Activated T-cell treated with anti-CD3 and anti-CD28 coated beads for 1 hour (primary cell): ENCODE measurements around the gene SEPHS2.
A peak's percentile ranks its signal among the peaks of the same experiment; 100 is the strongest.
"Not testable (repeated sequence)": the region's sequence is repeated elsewhere in the genome, so short reads cannot be mapped to it uniquely, and the experiment has no call there.

ENCODE experiments used
- DNase-seq: peaks from one replicate; pipeline ENCODE4 v3.0.0-alpha.2; 2020; ENCODE audit warnings: low read depth

The SEPHS2 gene

DNA sequence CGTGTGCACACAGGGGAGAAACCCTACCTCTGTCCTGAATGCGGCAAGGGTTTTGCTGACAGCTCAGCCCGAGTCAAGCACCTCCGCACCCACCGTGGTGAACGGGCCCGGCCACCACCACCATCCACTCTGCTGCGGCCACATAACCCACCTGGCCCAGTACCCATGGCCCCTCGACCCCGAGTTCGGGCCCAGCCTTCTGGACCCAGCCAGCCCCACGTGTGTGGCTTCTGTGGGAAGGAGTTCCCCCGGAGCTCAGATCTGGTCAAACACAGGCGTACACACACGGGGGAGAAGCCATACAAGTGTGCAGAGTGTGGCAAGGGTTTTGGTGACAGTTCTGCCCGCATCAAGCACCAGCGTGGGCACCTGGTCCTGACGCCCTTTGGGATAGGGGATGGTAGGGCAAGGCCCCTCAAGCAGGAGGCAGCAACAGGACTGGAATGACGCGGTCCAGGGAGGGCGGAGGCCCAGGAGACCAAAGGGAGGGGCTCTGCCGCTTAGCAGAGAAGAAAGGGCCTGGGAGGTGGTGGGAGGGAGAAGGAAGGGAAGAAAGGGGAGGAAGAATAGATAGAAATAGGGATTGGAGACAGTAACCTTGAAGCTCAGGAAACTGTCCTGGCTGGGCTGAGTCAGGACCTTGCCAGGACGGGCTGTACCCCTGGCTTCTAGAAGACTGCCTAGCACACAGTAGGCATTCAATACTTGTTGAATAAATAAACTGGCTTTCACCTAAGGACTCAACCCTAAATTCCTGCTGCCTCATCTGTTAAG is 46.8 kb downstream of the SEPHS2 start:
- DNase-seq = no peak

DNA sequence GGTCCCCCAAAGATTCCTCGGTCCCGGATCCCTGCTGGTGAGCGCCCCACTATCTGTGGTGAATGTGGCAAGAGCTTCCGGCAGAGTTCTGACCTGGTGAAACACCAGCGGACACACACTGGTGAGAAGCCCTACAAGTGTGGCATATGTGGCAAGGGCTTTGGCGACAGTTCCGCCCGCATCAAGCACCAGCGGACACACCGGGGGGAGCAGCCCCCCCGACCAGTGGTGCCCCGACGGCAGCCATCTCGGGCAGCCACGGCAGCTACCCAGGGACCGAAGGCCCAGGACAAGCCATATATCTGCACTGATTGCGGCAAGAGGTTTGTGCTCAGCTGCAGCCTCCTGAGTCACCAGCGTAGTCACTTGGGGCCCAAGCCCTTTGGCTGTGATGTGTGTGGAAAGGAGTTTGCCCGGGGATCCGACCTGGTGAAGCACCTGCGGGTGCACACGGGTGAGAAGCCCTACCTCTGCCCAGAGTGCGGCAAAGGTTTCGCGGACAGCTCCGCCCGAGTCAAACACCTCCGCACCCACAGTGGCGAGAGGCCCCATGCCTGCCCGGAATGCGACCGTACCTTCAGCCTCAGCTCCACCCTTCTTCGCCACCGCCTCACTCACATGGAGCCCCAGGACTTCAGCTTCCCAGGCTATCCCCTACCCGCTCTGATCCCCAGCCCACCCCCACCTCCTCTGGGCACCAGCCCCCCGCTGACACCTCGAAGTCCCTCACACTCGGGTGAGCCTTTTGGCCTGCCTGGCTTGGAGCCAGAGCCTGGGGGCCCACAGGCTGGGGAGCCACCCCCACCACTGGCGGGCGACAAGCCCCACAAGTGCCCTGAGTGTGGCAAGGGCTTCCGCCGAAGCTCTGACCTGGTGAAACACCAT is 47.7 kb downstream of the SEPHS2 start:
- DNase-seq = no peak

DNA sequence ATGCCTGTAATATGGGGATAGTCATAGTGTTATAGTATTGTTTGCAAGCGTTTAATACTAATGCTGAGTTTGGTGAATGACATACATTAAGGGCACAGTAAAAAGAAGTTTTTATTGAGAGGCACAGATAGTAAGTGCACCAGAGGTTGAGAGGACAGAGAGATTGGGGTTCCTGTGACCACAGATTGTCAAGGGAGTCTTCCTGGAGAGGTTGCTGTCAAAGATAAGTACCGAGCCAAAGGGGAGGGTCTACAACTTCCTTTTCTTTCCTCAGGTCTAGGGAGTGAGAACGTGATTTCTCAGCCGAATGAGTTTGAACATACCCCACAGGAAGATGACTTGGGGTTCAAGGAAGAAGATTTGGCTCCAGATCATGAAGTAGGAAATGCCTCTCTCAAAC is 48.6 kb downstream of the SEPHS2 start:
- DNase-seq = no peak

DNA sequence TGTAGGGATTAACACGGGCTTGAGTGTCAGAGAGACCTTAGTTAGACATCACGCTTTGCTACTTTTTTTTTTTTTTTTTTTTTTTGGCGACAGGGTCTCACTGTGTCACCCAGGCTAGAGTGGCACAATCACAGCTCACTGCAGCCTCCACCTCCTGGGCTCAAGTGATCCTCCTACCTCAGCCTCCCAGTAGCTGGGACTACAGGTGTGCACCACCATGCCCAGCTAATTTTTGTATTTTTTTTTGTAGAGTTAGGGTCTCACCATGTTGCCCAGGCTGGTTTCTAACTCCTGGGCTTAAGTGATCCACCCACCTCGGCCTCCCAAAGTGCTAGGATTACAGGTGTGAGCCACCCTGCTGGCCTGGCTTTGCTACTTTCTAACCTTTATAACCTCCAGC is 49.0 kb downstream of the SEPHS2 start:
- DNase-seq = not testable (repeated sequence)

DNA sequence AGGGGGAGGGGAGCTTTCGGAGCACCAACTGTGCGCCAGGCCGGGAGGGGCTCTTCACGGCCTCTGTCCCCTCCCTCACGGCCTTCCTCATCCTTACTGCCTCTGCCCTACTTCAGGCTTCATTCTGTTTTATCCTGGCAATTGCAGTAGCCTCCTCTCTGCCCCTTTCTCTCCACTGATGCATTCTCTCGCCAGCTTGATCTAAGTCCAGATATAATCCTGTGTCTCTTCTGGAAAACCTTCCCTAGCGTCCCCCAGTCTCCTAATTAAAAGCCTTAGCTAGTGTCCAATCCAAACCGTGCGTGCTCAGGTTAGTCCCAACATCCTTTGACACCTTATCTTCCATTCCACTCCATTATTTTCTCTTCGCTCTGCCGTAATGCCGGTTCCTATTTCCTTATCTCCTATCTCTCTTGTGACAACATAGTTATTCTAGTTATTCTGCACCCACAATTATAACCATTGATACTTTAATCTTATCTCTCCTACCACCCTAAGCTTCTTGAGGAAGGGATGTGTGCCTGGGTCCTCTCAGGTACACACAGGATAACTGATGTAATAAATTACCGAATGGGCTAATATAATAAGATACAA is 49.6 kb downstream of the SEPHS2 start:
- no peak for DNase-seq

DNA sequence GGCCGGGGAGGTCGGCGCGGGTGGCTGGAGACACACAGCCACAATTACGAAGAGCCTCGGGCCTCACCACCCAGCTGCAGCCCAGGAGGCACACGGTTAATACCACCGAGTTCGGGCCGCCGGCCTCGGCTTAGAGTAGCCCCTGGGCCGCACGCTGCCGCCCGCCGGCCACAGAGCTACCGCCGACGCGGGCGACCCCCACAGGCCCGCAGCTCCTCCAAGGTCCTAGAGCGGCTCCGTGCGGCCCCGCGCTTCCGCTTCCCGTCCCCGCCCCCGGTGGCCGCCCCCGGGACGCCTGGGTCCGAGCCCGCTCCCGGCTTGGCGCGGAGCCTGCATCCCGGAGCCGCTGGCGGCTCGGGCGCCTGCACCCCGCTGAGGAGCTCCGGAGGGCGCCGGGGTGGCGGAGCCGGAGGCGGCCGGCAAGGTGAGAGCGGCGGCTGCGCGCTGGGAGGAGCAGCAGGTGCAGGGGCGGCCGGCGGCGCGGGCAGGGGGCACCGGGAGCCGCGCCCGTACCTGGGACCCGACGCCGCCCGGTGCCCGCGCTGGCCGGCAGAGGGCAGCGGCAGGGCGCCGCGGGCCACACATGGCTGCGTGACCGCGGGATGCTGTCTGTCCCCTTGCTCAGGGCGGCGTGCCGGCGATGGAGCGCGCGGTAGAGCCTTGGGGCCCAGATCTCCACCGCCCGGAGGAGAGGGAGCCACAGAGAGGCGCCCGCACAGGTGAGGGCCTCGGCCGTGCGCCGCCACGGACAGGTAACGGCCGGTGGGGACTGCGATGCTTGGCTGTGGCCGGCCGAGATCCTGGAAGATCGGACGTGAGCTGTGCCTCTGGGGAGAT is 50.3 kb downstream of the SEPHS2 start, which contains the start of gene ZNF48:
Gene ZNF48, plus strand, starts transcription at position 266 of the 837 bp plus-strand sequence. Its CDS starts 375 bp downstream, at position 641.
- DNase-seq = peak; percentile 36

DNA sequence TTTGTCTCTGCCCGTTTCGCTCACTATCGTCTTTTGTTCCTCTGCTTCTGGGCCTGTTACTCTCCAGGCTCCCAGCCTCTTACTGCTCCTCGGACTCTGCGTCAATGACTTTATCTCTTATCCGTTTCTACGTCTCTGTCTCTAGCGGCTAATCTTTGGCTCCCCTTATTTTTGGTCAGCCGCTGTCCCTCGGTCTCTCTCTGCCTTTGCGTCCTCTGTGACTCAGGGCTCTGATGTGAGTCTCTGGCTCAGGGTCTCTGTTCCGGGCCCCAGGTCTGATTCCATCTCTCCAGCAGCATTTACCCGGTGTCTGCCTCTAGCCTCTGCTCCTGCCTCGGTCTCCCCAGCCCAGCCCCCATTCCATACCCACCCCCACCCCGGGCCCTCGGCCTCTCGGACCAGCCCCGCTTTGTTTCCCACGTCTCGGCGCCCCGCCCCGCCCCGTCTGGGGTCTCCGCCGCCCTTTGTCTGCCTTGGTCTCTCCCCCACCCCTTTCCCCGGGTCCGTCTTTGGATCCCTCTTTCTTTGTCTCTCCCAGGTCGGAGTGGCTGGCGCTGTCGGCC is 51.0 kb downstream of the SEPHS2 start:
- DNase-seq = no peak
